Gastroesophageal sphincter (tissue), 4 donors: Measurements from ENCODE around the gene PIM3. TPM values are rescaled to one million over a fixed set of nuclear protein-coding genes. Genes with fewer than 3 reads are reported as not detected.
A peak's percentile ranks its signal among the peaks of the same experiment; 100 is the strongest.

Experiments used
- ATAC-seq: fragments of 150-250 bp; one replicate; pipeline ENCODE4 v1.9.1; 2016; ENCODE audit warnings: mild to moderate bottlenecking, moderate library complexity
- H3K27ac ChIP-seq, 4 donors: fragments of 200-600 bp; sonication (generic) in 3 of 4; 1 replicate in 3 of 4; 2 replicates in 1 of 4; pipeline ENCODE4 v1.5.1; 2016 to 2019
- H3K27me3 ChIP-seq: fragments of 200-600 bp; sonication (generic); one replicate; pipeline ENCODE4 v1.5.1; 2019
- H3K36me3 ChIP-seq, 2 donors: fragments of 200-600 bp; sonication (generic); one replicate each; pipeline ENCODE4 v1.5.1; 2019; ENCODE audit warnings: control low read depth in 1 of 2
- H3K4me1 ChIP-seq, 3 donors: fragments of 200-600 bp; sonication (generic); 1 replicate in 2 of 3; 2 replicates in 1 of 3; pipeline ENCODE4 v1.5.1; 2016 to 2019; ENCODE audit warnings: control low read depth in 2 of 3
- H3K4me3 ChIP-seq, 2 donors: fragments of 200-600 bp; sonication (generic); one replicate each; pipeline ENCODE4 v1.5.1; 2019; ENCODE audit warnings: mild to moderate bottlenecking in 1 of 2, moderate library complexity in 1 of 2
- H3K9me3 ChIP-seq, 3 donors: fragments of 200-600 bp; sonication (generic); one replicate each; pipeline ENCODE4 v1.5.1; 2017 to 2019; ENCODE audit warnings: control low read depth in 2 of 3
- CTCF ChIP-seq, 4 experiments: fragments of 200-600 bp in 2 of 4; fragments of 450-650 bp in 2 of 4; sonication (generic) in 1 of 4; IDR thresholded peaks; one replicate each; pipeline ENCODE4 v1.5.1; 2017 to 2019; ENCODE audit warnings: antibody characterized with exemption in 4 of 4, mild to moderate bottlenecking in 2 of 4, moderate library complexity in 2 of 4
- EP300 ChIP-seq: sonication (generic); formaldehyde crosslinking; IDR thresholded peaks from one replicate; pipeline ENCODE4 v1.6.1; 2017; ENCODE audit warnings: antibody characterized with exemption, mild to moderate bottlenecking
- POLR2A ChIP-seq, 2 donors: fragments of 450-650 bp; IDR thresholded peaks; one replicate each; pipeline ENCODE4 v1.6.1; 2017; ENCODE audit warnings: antibody characterized with exemption in 2 of 2, mild to moderate bottlenecking in 2 of 2, moderate library complexity in 1 of 2
- POLR2AphosphoS5 ChIP-seq: sonication (generic); formaldehyde crosslinking; IDR thresholded peaks from one replicate; pipeline ENCODE4 v1.6.1; 2017; ENCODE audit warnings: antibody characterized with exemption
- WGBS, 2 donors: methylation state at CpG; one replicate each; pipeline ENCODE4 v1.1.5; 2018; ENCODE audit warnings: low coverage in 1 of 2; 5-methylcytosine and 5-hydroxymethylcytosine counted together
- total RNA-seq, 4 donors: library from RNA; depleted of rRNA; stranded (reverse); fragments of >200 nt; gene quantifications; one replicate each; pipeline ENCODE4 v1.1.0, GENCODE V29; 2016

PIM3 gene
- total RNA-seq, 4 donors from 2014 or later, result 30.0 to 58.3 (median 46.4) TPM

GRCh38 chr22:49991167-49991566 is 30.6 kb downstream of the PIM3 start:
- H3K27ac ChIP-seq, result no peak overlapping the region
- no peaks in the 10 kb centered on the region for H3K36me3 ChIP-seq
- peaks cover 0 to 36% (median 5%) of the 10 kb centered on the region in 3 donors for H3K9me3 ChIP-seq
- H3K27me3 ChIP-seq, result peaks cover 8% of the 10 kb centered on the region
- ATAC-seq, result no peak
- peaks cover 0 to 6% (median 0%) of the 10 kb centered on the region in 3 donors for H3K4me1 ChIP-seq
- no peak overlapping the region for H3K4me3 ChIP-seq
- 71 to 92% methylated on average over 6 of the region's 6 CpGs for WGBS, 2 donors
- TF ChIP-seq POLR2A (IDR thresholded peaks at IDR 0.05) (no peak), EP300 (no peak), POLR2AphosphoS5 (no peak)

GRCh38 chr22:49991907-49992533 is 31.4 kb downstream of the PIM3 start:
- H3K9me3 ChIP-seq, result peaks cover 0 to 30% (median 5%) of the 10 kb centered on the region in 3 donors
- peaks cover 8% of the 10 kb centered on the region for H3K27me3 ChIP-seq
- no peak for ATAC-seq
- H3K36me3 ChIP-seq, result no peaks in the 10 kb centered on the region
- H3K4me3 ChIP-seq, result no peak overlapping the region
- TF ChIP-seq CTCF (IDR thresholded peaks at IDR 0.05), result no peak
- WGBS, 2 donors, result 82 to 92% methylated on average over 7 of the region's 7 CpGs
- H3K4me1 ChIP-seq, result peaks cover 0 to 6% (median 0%) of the 10 kb centered on the region in 3 donors
- H3K27ac ChIP-seq, result no peak overlapping the region

- peak; percentile 62 for ATAC-seq
- H3K27me3 ChIP-seq, result peaks cover 19% of the 10 kb centered on the region
- H3K4me1 ChIP-seq, result peaks cover 0 to 6% (median 0%) of the 10 kb centered on the region in 3 donors
- H3K4me3 ChIP-seq, result no peak overlapping the region
- peak in 3 of 4 experiments; percentile 54 to 75 (median 73) for TF ChIP-seq CTCF (IDR thresholded peaks at IDR 0.05)
- TF ChIP-seq EP300, result no peak
- no peak for TF ChIP-seq POLR2A (IDR thresholded peaks at IDR 0.05)
- no peak for TF ChIP-seq POLR2AphosphoS5
- H3K27ac ChIP-seq, result no peak overlapping the region
- 63% methylated on average over 3 of the region's 23 CpGs; no CpG with 5 or more reads in 1 of the 2 donors for WGBS, 2 donors
- peaks cover 0 to 30% (median 5%) of the 10 kb centered on the region in 3 donors for H3K9me3 ChIP-seq
- H3K36me3 ChIP-seq, result no peaks in the 10 kb centered on the region
Observed at GRCh38 chr22:49992921-49993648, 32.5 kb downstream of the PIM3 start.

GRCh38 chr22:49993649-49994360 is 33.2 kb downstream of the PIM3 start:
- Histone ChIP-seq H3K9me3 (peaks cover 0 to 30% (median 5%) of the 10 kb centered on the region in 3 donors), H3K27me3 (peaks cover 26% of the 10 kb centered on the region), H3K36me3 (no peaks in the 10 kb centered on the region), H3K4me1 (peaks cover 0 to 6% (median 0%) of the 10 kb centered on the region in 3 donors), H3K4me3 (no peak overlapping the region), H3K27ac (no peak overlapping the region)
- ATAC-seq, result peak; percentile 7
- no peak for TF ChIP-seq POLR2AphosphoS5
- TF ChIP-seq POLR2A (IDR thresholded peaks at IDR 0.05), result no peak
- no peak for TF ChIP-seq EP300
- no peak for TF ChIP-seq CTCF (IDR thresholded peaks at IDR 0.05)
- no CpG with 5 or more reads among the region's 11 CpGs for WGBS, 2 donors

GRCh38 chr22:49994361-49995040 is 33.9 kb downstream of the PIM3 start:
- ATAC-seq, result no peak
- TF ChIP-seq POLR2A (IDR thresholded peaks at IDR 0.05) (no peak), EP300 (no peak), POLR2AphosphoS5 (no peak)
- Histone ChIP-seq H3K27me3 (peaks cover 33% of the 10 kb centered on the region), H3K9me3 (peaks cover 0 to 30% (median 5%) of the 10 kb centered on the region in 3 donors), H3K27ac (no peak overlapping the region), H3K36me3 (no peaks in the 10 kb centered on the region), H3K4me3 (no peak overlapping the region), H3K4me1 (peaks cover 0 to 11% (median 0%) of the 10 kb centered on the region in 3 donors)
- WGBS, 2 donors, result 96% methylated on average over 5 of the region's 21 CpGs; no CpG with 5 or more reads in 1 of the 2 donors
